ENCODE data around the gene ZNF260.
A peak's percentile ranks its signal among the peaks of the same experiment; 100 is the strongest.

The ZNF260 gene

DNA sequence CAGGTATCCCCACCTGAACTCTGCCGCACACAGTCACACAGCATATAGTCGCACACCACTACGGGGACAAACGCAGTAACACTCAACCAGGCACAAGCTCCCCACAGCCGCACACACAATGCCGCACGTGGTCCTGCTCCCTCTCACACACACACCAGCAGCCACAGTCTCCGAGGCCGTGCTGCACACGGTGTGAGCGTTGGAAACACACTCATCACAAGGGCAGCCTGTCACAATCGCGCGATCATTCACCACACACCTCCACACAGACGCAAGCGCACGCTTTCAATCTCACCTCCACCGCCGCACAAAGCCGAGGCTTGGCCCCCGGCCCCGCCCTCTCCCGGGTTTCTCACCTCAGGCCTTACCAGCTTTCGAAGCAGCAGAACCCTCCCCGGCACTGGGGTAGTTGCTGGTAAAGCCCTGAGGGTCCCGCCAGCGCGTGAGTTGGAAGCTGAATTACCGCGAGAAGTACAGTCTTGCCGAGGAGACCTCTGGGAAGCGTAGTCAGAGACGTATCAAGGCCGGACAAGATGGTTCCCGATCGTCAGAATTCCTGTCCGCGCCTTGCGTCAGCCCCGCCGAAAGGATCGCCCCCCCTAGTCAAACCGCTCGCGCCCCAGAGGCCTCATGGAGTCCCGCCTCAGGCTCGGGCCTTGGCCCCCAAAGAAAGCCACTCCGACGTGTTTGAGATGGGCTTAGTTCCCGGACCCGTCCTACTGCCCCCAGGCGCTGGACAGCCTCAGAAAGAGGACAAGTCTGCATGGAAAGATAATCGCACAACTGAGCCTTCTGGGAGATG is 38.8 kb downstream of the ZNF260 start, which contains the start of gene ZNF566:
ZNF566 (minus strand) TSS at position 444 of the 802 bp plus-strand sequence. CDS start 13,004 bp downstream, outside the sequence.
- peak; percentile 94 for DNase-seq

GRCh38 chr19:36488846-36489117 is 39.3 kb downstream of the ZNF260 start:
- DNase-seq = no peak

GRCh38 chr19:36488118-36488845 is 39.8 kb downstream of the ZNF260 start:
- no peak for DNase-seq

- no peak for DNase-seq
Measured at GRCh38 chr19:36483653-36484052, 44.4 kb downstream of the ZNF260 start.

- DNase-seq = no peak
Measured at GRCh38 chr19:36482876-36483275, 45.2 kb downstream of the ZNF260 start.

All from inflammatory macrophage treated with lipopolysaccharide for 4 hours (primary cell).